GM12864 (cell line): ENCODE data around the gene CIAO1.
"Not testable (repeated sequence)": the region's sequence is repeated elsewhere in the genome, so short reads cannot be mapped to it uniquely, and the experiment has no call there.

Experiments used
- DNase-seq: peaks from one replicate; pipeline ENCODE4 v3.0.0-alpha.2; 2011; ENCODE audit warnings: low read depth
- H3K4me3 ChIP-seq: 2 replicates; pipeline ENCODE4 v1.5.1; 2011; ENCODE audit warnings: mild to moderate bottlenecking, low read depth, low read length, control low read depth
- CTCF ChIP-seq: IDR thresholded peaks from 2 replicates; pipeline ENCODE4 v1.5.1; 2011; ENCODE audit warnings: low read depth, mild to moderate bottlenecking, moderate library complexity, low read length, control low read depth, inconsistent platforms; ENCODE audit errors: missing control alignments

CIAO1 gene

GRCh38 chr2:96249654-96250053 lies 16.4 kb upstream of the CIAO1 start:
- H3K4me3 ChIP-seq: no peak overlapping the region
- no peak for TF ChIP-seq CTCF
- DNase-seq: no peak

- no peak for TF ChIP-seq CTCF
- no peak for DNase-seq
- no peak overlapping the region for H3K4me3 ChIP-seq
These were observed 15.8 kb upstream of the CIAO1 start for GRCh38 chr2:96250188-96250587.

GRCh38 chr2:96251721-96252292 lies 14.2 kb upstream of the CIAO1 start:
- no peak for DNase-seq
- no peak overlapping the region for H3K4me3 ChIP-seq
- no peak for TF ChIP-seq CTCF

- no peak for DNase-seq
- TF ChIP-seq CTCF: no peak
- H3K4me3 ChIP-seq: no peak overlapping the region
These were observed 13.5 kb upstream of the CIAO1 start for GRCh38 chr2:96252526-96252925.

- no peak overlapping the region for H3K4me3 ChIP-seq
- DNase-seq: no peak
- no peak for TF ChIP-seq CTCF
These were observed 13.0 kb upstream of the CIAO1 start for GRCh38 chr2:96253006-96253405.

GRCh38 chr2:96254571-96254970 lies 11.5 kb upstream of the CIAO1 start:
- DNase-seq: no peak
- no peak overlapping the region for H3K4me3 ChIP-seq
- TF ChIP-seq CTCF: no peak

- no peak for TF ChIP-seq CTCF
- DNase-seq: no peak
- no peak overlapping the region for H3K4me3 ChIP-seq
These were observed 9.4 kb upstream of the CIAO1 start for GRCh38 chr2:96256611-96257113.

GRCh38 chr2:96257744-96258143 lies 8.3 kb upstream of the CIAO1 start:
- not testable (repeated sequence) for H3K4me3 ChIP-seq, DNase-seq
